RKO (cell line): ENCODE results near the gene MANF.
A peak's percentile ranks its signal among the peaks of the same experiment; 100 is the strongest.

Experiments used
- DNase-seq: peaks from one replicate; pipeline ENCODE4 v3.0.0-alpha.2; 2016; ENCODE audit warnings: low spot score

Gene MANF

GRCh38 chr3:51390246-51391074 is 5.4 kb downstream of the MANF start:
- no peak for DNase-seq

GRCh38 chr3:51391075-51391565 is 6.0 kb downstream of the MANF start, which contains the start of gene RBM15B:
TSS of gene RBM15B (plus strand) at chr3:51391285. CDS start at chr3:51391400, 115 bp downstream.
- peak; percentile 97 for DNase-seq

GRCh38 chr3:51391566-51392354 is 6.7 kb downstream of the MANF start:
- peak; percentile 43 for DNase-seq

- DNase-seq: no peak
These were observed 7.5 kb downstream of the MANF start for GRCh38 chr3:51392355-51393133.

GRCh38 chr3:51393134-51393495 is 8.0 kb downstream of the MANF start:
- no peak for DNase-seq

- DNase-seq: no peak
These were observed 8.5 kb downstream of the MANF start for GRCh38 chr3:51393564-51393963.

- no peak for DNase-seq
These were observed 9.4 kb downstream of the MANF start for GRCh38 chr3:51394541-51394940.

GRCh38 chr3:51395493-51396213 is 10.6 kb downstream of the MANF start:
- DNase-seq: no peak

- no peak for DNase-seq
These were observed 11.3 kb downstream of the MANF start for GRCh38 chr3:51396401-51396800.

GRCh38 chr3:51397392-51397791 is 12.3 kb downstream of the MANF start:
- DNase-seq: no peak

- DNase-seq: no peak
These were observed 13.7 kb downstream of the MANF start for GRCh38 chr3:51398595-51399310.

GRCh38 chr3:51400166-51400565 is 15.1 kb downstream of the MANF start:
- no peak for DNase-seq

GRCh38 chr3:51401735-51402134 is 16.6 kb downstream of the MANF start:
- DNase-seq: no peak

- no peak for DNase-seq
These were observed 18.6 kb downstream of the MANF start for GRCh38 chr3:51403675-51404074.

GRCh38 chr3:51408021-51408420 is 22.9 kb downstream of the MANF start:
- DNase-seq: no peak

- no peak for DNase-seq
These were observed 23.7 kb downstream of the MANF start for GRCh38 chr3:51408813-51409212.

- no peak for DNase-seq
These were observed 37.1 kb downstream of the MANF start for GRCh38 chr3:51422211-51422610.

GRCh38 chr3:51426921-51427320 is 41.8 kb downstream of the MANF start:
- no peak for DNase-seq

GRCh38 chr3:51429138-51429537 is 44.0 kb downstream of the MANF start:
- no peak for DNase-seq

- no peak for DNase-seq
These were observed 49.0 kb downstream of the MANF start for GRCh38 chr3:51434110-51434509.

- DNase-seq: peak; percentile 64
These were observed 49.7 kb downstream of the MANF start for GRCh38 chr3:51434746-51435327.
